Measurements from ENCODE around the gene UNC119B. TPM values are rescaled to one million over a fixed set of nuclear protein-coding genes. Genes with fewer than 3 reads are reported as not detected.

The UNC119B gene
- polyA plus RNA-seq, 1 of the 3 experiments (the other 2 are of a cell fraction): 23.6 TPM

- TF ChIP-seq CHD2 (IDR thresholded peaks at IDR 0.05; ENCODE audit: low read length, partially characterized antibody): no peak
- TF ChIP-seq FOXM1 (IDR thresholded peaks at IDR 0.05; ENCODE audit: low read depth): no peak
- TF ChIP-seq ZBTB33 (IDR thresholded peaks at IDR 0.05; ENCODE audit: borderline replicate concordance, low read depth): no peak
Measured at GRCh38 chr12:120674097-120674636, 36.1 kb upstream of the UNC119B start.

GRCh38 chr12:120677765-120678473 is 32.3 kb upstream of the UNC119B start:
- H3K4me2 ChIP-seq: no peak overlapping the region
- ChIA-PET POLR2A (no interaction called here), CTCF (interaction anchor here (0.8 kb wide), 1 partner anchor 29 kb away, joined by 3 read pairs; no protein-coding TSS in a partner anchor)
- H3K9ac ChIP-seq: no peak overlapping the region
- H3K4me3 ChIP-seq (ENCODE audit: low read depth in 2 of 2, low read length in 1 of 2): no peak overlapping the region
- no peak overlapping the region for H3K27ac ChIP-seq (ENCODE audit: low read depth in 2 of 2, low read length in 1 of 2)
- DNase-seq: no peak
- H4K20me1 ChIP-seq (ENCODE audit: insufficient read depth): no peaks in the 10 kb centered on the region
- TF ChIP-seq GABPA (IDR thresholded peaks at IDR 0.05; ENCODE audit: low read depth) (no peak), JUND (IDR thresholded peaks at IDR 0.05) (no peak), MEF2A (IDR thresholded peaks at IDR 0.05; ENCODE audit: borderline replicate concordance, low read depth) (no peak), USF2 (IDR thresholded peaks at IDR 0.05; ENCODE audit: borderline replicate concordance, low read depth, low read length) (no peak), IRF3 (IDR thresholded peaks at IDR 0.05; ENCODE audit: low read depth, low read length) (no peak), RAD21 (IDR thresholded peaks at IDR 0.05; ENCODE audit: low read length) (no peak), ZBTB33 (IDR thresholded peaks at IDR 0.05; ENCODE audit: borderline replicate concordance, low read depth) (no peak), MAX (IDR thresholded peaks at IDR 0.05; ENCODE audit: low read depth) (no peak), CTCF (IDR thresholded peaks at IDR 0.05) (no peak)
- WGBS (ENCODE audit: low lambda C conversion rate): 81% methylated on average over 3 of the region's 7 CpGs
- no peaks in the 10 kb centered on the region for H3K9me3 ChIP-seq
- no peak overlapping the region for H2AFZ ChIP-seq (ENCODE audit: low read depth)
- no peaks in the 10 kb centered on the region for H3K4me1 ChIP-seq (ENCODE audit: control insufficient read depth in 1 of 2, insufficient read depth in 2 of 2, low read depth in 1 of 2, low read length in 1 of 2)
- H3K27me3 ChIP-seq (ENCODE audit: insufficient read depth): no peaks in the 10 kb centered on the region
- no peaks in the 10 kb centered on the region for H3K79me2 ChIP-seq (ENCODE audit: insufficient read depth)
- no peaks in the 10 kb centered on the region for H3K36me3 ChIP-seq (replicated peaks in 1 of 2; ENCODE audit: control insufficient read depth in 1 of 2, insufficient read depth in 2 of 2, low read length in 1 of 2)
- no peaks in the 10 kb centered on the region for H3K9me2 ChIP-seq
- no peaks in the 10 kb centered on the region for H3F3A ChIP-seq (replicated peaks; ENCODE audit: insufficient read depth)

More at GRCh38 chr12:120674097-120674636, 36.1 kb upstream of the UNC119B start:
- Histone ChIP-seq H2AFZ (ENCODE audit: low read depth) (no peak overlapping the region), H3K9me2 (no peaks in the 10 kb centered on the region), H3F3A (replicated peaks; ENCODE audit: insufficient read depth) (no peaks in the 10 kb centered on the region), H3K4me3 (ENCODE audit: low read depth in 2 of 2, low read length in 1 of 2) (no peak overlapping the region), H3K4me1 (ENCODE audit: control insufficient read depth in 1 of 2, insufficient read depth in 2 of 2, low read depth in 1 of 2, low read length in 1 of 2) (peaks cover 0 to 6% of the 10 kb centered on the region in 2 experiments; a peak in 2 of 4 replicates), H3K9me3 (no peaks in the 10 kb centered on the region), H3K4me2 (no peak overlapping the region), H3K27ac (ENCODE audit: low read depth in 2 of 2, low read length in 1 of 2) (no peak overlapping the region), H3K36me3 (replicated peaks in 1 of 2; ENCODE audit: control insufficient read depth in 1 of 2, insufficient read depth in 2 of 2, low read length in 1 of 2) (no peaks in the 10 kb centered on the region), H3K9ac (no peak overlapping the region), H4K20me1 (ENCODE audit: insufficient read depth) (no peaks in the 10 kb centered on the region), H3K79me2 (ENCODE audit: insufficient read depth) (no peaks in the 10 kb centered on the region), H3K27me3 (ENCODE audit: insufficient read depth) (no peaks in the 10 kb centered on the region)
- CTCF ChIA-PET: interaction anchor here (0.7 to 1.6 kb wide), 4 partner anchors 25 to 436 kb away, joined by 3 to 5 read pairs (median 4); no protein-coding TSS in a partner anchor
- POLR2A ChIA-PET: no interaction called here
- no peak for DNase-seq
- whole genome bisulfite sequencing (ENCODE audit: low lambda C conversion rate): 77% methylated on average over 6 of the region's 6 CpGs
